Measurements from ENCODE around the gene PLXNB3. TPM values are rescaled to one million over a fixed set of nuclear protein-coding genes. Genes with fewer than 3 reads are reported as not detected.

Gene PLXNB3
- total RNA-seq, 1 donor from 2014 or later = 2.3 TPM

DNA sequence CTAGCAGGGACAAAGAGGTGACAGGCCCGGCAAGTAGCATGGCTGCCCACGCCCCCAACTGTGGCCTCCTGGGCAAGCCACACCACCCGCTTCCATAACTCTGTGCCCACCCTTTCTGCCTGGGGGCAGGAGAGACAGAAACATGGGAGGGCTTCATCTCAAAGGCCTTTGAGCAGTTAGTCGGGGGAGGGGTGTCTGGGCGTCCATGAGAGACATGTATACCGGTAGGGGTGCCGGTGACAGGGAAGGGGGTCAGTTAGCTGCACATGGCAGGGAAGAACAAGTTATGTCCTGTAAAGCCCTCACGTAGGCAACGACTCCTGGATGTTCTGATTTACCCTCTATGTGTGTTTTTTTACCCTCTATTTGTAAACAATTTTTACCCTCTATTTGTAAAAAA is 57.0 kb downstream of the PLXNB3 start:
- ATAC-seq (no peak), DNase-seq (ENCODE audit: missing footprints) (no peak)
- intact Hi-C loops (cut with DNase I) = no loop called here

DNA sequence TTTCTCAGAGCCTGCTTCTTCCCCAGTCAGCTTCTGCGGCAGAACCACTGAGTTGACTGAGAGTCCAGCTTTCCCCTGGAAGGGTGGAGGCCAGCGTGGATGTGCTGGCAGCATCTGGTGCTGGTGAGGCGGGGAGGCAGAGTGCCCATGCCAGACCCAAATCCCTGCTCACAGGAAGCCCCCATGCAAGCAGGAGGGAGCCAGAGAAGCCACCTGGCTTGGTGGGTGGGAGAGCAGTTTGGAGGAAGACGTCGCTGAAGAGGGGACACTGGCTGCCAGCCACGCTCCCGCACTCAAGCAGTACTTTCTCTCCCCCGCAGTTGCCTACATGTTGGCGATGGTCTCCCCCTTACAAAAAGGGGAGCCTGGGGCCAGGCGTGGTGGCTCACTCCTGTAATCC is 60.3 kb downstream of the PLXNB3 start:
- intact Hi-C loops (cut with DNase I) = no loop called here
- ATAC-seq (no peak), DNase-seq (ENCODE audit: missing footprints) (no peak)

DNA sequence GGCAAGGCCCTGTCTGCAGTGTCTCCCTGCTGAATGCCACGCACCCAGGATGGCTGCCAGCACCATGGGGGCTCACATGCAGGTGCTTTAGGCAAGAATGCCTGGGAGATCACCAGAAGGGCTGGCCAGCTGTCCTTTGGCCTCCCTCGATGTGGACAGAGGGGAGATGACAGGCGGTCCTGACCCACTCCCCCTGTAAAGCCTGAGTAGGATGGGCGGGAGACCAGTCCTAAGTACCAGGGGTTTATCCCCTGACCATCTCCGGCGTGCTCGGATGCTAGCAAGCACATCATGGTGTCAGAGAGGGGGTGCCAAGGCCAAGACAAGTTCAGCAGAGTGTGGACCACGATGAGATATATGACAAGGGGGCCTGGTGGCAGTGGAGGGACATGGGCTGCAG is 61.0 kb downstream of the PLXNB3 start:
- ATAC-seq (no peak), DNase-seq (ENCODE audit: missing footprints) (no peak)
- intact Hi-C loops (cut with DNase I) = no loop called here

Other genes starting within 250 kb of the PLXNB3 start
- not detected for gene ATP2B3, start 246.6 kb upstream of the PLXNB3 start, total RNA-seq
- gene CCNQ, start 165.1 kb upstream of the PLXNB3 start, total RNA-seq = 42.6 TPM
- 0.19 TPM for gene DUSP9, start 117.0 kb upstream of the PLXNB3 start, total RNA-seq
- gene PNCK, start 90.4 kb upstream of the PLXNB3 start, total RNA-seq = 11.3 TPM
- 178 TPM for gene SLC6A8, start 76.3 kb upstream of the PLXNB3 start, total RNA-seq
- gene BCAP31, start 39.9 kb upstream of the PLXNB3 start, total RNA-seq = 98.5 TPM
- 16.4 TPM for gene ABCD1, start 39.4 kb upstream of the PLXNB3 start, total RNA-seq
- 43.3 TPM for gene SRPK3, start 16.8 kb downstream of the PLXNB3 start, total RNA-seq
- gene IDH3G, start 30.1 kb downstream of the PLXNB3 start, total RNA-seq = 78.7 TPM
- gene SSR4, start 30.4 kb downstream of the PLXNB3 start, total RNA-seq = 150 TPM
- gene PDZD4, start 66.3 kb downstream of the PLXNB3 start, total RNA-seq = 2.8 TPM
- gene L1CAM, start 121.9 kb downstream of the PLXNB3 start, total RNA-seq = 6.1 TPM
- gene AVPR2, start 140.4 kb downstream of the PLXNB3 start, total RNA-seq = 3.2 TPM
- 9.7 TPM for gene ARHGAP4, start 162.0 kb downstream of the PLXNB3 start, total RNA-seq
- gene NAA10, start 170.8 kb downstream of the PLXNB3 start, total RNA-seq = 80.6 TPM
- gene RENBP, start 180.4 kb downstream of the PLXNB3 start, total RNA-seq = 8.8 TPM
- 25.4 TPM for gene HCFC1, start 207.6 kb downstream of the PLXNB3 start, total RNA-seq
- 6.9 TPM for gene TMEM187, start 208.5 kb downstream of the PLXNB3 start, total RNA-seq

Data from Right ventricle myocardium inferior (tissue), 1 donor.